NCI-H446 treated with DMSO at 0.1 percent for 48 hours (cell line): ENCODE results near the gene STK36.

ENCODE experiments used
- DNase-seq: peaks from one replicate; lab custom pipeline; 2025; lab: John Stamatoyannopoulos, UW

The STK36 gene

GRCh38 chr2:218748741-218749441 is 77.0 kb downstream of the STK36 start:
- DNase-seq = no peak
